ENCODE data around the gene HPD. TPM values are rescaled to one million over a fixed set of nuclear protein-coding genes. Genes with fewer than 3 reads are reported as not detected.
A peak's percentile ranks its signal among the peaks of the same experiment; 100 is the strongest.
"Not testable (repeated sequence)": the region's sequence is repeated elsewhere in the genome, so short reads cannot be mapped to it uniquely, and the experiment has no call there.

The HPD gene
- 0.13 TPM in 1 of 2 replicates, not detected in the other for total RNA-seq
- 0.20 TPM for polyA plus RNA-seq (2012)

- DNase-seq (ENCODE audit: low read depth) = peak; percentile 87
Observed at GRCh38 chr12:121858662-121859572, at the start of gene HPD. TSS of gene HPD (minus strand) at chr12:121858859. CDS start at chr12:121858823, 36 bp downstream.

DNA sequence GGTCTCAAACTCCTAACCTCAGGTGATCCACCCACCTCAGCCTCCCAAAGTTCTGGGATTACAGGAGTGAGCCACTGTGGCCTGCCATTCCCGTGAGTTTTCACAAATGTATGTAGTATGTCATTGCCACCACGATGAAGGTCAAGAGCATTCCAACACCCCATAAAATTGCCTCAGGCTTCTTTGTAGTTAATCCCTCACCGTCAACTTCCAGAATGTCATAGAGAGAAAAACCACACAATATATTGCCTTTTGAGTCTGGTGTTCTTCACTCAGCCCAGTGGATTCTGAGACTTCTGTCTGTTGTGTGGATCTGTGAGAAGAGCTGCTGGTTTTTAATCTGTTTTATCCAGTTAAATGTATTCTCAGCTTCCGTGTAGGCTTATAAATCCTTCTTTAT is 47.1 kb upstream of the HPD start:
- no peak for DNase-seq (ENCODE audit: low read depth)

DNA sequence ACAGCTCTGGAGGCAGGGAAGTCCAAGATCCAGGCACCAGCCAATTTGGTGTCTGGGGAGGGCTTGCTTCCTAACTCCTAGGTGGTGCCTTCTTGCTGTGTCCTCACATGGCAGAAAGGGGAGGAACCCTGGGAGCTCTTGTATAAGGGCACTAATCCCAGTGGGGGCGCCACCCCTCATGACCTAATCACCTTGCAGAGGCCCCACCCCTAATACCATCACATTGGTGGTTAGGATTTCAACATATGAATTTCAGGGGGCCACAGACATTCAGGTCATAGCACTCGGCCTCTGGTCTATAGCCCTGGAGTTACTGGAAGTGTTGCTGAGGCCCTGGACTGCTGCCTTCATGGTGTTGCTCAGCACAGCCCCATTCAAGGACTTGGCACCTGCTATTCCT is 44.5 kb upstream of the HPD start:
- no peak for DNase-seq (ENCODE audit: low read depth)

DNA sequence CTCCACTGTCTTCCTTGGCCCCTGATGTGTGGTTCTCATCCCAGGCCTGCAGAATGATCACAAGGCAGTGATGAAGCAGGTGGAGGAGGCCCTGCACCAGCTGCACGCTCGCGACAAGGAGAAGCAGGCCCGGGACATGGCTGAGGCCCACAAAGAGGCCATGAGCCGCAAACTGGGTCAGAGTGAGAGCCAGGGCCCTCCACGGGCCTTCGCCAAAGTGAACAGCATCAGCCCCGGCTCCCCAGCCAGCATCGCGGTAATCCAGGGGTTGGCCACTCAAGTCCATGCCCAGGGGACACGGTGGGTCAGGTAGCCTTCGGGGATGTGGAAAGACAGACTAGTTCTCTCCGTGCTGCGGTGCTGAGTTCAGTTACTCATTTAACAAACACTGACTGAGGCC is 40.9 kb upstream of the HPD start:
- DNase-seq (ENCODE audit: low read depth) = no peak

DNA sequence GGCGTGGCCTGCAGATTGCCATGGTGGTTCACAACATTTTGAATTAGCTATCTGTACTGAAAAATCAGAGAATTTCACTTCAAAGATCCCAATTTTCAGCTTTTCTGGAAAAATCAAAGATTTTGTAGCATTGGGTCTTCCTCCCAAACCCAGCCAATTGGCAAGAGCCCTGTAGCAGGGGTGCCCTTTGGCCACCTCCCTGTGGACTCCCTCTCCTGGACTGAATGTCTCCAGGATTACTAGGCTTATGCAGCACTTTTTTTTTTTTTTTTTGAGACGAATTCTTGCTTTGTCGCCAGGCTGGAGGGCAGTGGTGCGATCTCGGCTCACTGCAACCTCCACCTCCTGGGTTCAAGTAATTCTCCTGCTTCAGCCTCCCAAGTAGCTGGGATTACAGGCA is 39.6 kb upstream of the HPD start:
- no peak for DNase-seq (ENCODE audit: low read depth)

GRCh38 chr12:121894633-121895032 is 36.0 kb upstream of the HPD start:
- peak; percentile 18 for DNase-seq (ENCODE audit: low read depth)

DNA sequence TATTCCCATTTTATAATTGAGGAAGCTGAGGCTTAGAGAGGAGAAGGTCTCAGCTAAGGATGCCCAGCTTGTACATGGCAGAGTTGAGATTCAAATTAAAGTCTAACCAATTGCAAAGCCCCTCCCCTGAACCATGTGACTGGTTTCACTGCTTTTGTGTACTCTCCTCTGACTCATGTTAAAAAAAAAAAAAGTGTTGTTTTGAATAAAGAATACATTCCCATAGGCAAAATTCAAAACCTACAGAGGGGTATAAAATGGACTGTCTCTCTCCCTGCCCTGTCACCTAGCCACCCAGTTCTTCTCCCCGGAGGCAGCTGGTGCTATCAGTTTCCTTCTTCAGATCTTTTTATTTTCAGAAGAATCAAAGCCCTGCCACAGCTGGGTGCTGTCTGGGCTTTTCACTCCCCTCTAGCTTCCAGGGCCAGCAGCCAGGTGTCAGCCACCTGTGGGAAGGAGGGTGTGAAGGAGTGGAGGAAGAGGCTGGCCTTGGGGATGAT is 35.4 kb upstream of the HPD start:
- DNase-seq (ENCODE audit: low read depth) = peak; percentile 43

GRCh38 chr12:121892673-121893561 is 34.3 kb upstream of the HPD start:
- DNase-seq (ENCODE audit: low read depth) = no peak

DNA sequence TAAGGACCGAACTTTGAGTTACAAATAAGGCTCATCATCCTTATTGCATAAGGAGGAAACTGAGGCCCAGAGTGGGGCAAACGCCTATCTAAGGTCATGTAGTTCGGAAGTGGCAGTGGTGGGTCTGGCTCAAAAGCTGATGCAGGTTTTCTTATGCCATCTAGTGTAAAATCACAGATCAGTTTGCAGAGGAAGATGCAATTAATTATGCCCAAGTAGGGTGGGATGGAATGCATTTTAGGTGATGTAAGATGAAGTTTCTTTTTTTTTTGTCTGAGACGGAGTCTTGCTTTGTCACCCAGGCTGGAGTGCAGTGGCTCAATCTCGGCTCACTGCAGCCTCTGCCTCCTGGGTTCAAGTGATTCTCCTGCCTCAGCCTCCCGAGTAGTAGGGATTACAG is 31.0 kb upstream of the HPD start:
- DNase-seq (ENCODE audit: low read depth) = peak; percentile 12

- no peak for DNase-seq (ENCODE audit: low read depth)
Observed at GRCh38 chr12:121889274-121889624, 30.6 kb upstream of the HPD start.

DNA sequence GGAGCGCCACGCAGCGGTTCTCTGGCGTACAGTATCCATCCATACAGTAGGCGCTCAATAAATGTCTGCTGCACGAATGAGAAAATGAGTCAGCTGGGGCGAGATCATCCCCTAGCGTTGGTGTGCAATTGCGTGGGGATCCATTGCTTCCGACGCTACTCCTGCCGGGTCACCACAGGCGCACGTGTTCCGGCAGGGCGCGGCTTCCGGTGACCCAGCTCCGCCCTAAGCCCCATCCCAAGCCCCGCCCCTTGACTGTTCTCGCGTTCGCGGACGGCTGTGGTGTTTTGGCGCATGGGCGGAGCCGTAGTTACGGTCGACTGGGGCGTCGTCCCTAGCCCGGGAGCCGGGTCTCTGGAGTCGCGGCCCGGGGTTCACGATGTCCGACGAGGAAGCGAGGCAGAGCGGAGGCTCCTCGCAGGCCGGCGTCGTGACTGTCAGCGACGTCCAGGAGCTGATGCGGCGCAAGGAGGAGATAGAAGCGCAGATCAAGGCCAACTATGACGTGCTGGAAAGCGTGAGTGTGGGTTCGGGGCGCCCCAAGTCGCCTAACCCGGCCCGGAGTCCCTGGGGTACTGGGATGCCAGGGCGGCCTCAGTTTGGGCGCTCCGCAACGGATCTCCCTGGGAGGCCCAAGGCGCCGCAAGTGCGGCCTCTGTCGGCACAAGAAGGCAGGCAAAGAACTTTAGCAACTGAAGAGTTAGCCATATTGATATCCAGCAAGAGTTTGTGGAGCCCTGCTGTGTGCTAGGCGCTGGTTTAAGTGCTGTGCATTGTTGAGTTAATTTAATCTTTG is 30.0 kb upstream of the HPD start, which contains the start of gene PSMD9:
Gene PSMD9 (plus strand): TSS at position 313 of the 796 bp plus-strand sequence. CDS start 67 bp downstream, at position 380.
- DNase-seq (ENCODE audit: low read depth) = peak; percentile 98

DNA sequence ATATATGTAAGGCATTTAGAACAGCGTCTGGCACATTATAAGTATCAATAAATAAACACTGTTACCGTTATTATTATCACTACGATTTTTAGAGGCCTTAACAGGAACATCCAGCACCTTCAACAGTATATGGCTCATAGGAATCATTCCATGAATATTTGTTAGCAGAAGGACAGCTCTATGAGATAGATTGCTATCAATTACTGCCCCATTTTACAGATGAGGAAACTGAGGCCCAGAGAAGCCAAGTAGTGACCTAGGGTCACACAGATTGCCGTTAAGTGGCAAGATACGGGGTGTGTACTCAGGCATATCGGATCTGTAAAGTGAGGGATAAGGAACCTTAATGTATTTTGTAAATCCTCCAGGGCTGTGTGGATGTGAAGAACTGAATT is 29.4 kb upstream of the HPD start:
- DNase-seq (ENCODE audit: low read depth) = no peak

DNA sequence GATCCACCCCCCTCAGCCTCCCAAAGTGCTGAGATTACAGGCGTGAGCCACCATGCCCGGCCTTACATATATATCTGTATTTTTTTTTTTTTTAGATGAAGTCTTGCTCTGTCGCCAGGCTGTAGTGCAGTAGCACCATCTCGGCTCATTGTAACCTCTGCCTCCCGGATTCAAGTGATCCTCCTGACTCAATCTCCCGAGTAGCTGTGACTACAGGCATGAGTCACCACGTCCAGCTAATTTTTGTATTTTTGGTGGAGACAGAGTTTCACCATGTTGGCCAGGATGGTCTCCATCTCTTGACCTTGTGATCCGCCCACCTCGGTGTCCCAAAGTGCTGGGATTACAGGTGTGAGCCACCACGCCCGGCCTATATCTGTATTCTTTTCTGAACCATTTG is 26.5 kb upstream of the HPD start:
- not testable (repeated sequence) for DNase-seq (ENCODE audit: low read depth)

DNA sequence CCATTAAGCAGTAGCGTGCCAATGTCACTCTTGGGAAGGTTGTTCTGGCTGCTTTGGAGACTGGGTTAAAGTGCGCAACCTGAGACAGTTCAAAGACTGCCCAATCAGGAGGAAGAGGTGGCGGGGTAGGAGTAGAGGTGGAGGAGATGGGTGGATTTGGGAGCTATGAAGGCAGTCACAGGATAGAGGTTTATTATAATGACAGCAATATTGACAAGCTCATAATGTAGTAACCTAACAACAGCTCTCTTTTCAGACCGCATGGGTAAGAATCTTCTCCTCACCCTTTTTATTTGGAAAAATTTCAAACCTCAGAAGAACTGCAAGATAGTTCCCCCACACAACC is 24.6 kb upstream of the HPD start:
- DNase-seq (ENCODE audit: low read depth) = no peak

DNA sequence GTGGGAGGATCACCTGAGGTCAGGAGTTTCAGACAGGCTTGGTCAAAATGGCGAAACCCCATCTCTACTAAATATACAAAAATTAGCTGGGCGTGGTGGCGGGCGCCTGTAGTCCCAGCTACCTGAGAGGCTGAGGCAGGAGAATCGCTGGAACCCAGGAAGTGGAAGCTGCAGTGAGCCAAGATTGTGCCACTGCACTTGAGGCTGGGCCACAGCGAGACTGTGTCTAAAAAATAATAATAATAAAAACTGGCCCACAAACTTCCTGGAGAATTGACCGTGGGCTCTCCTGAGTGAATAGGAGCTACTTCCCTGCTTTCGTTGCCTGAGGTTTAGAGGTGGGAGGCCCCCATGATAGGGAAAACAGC is 17.4 kb upstream of the HPD start:
- DNase-seq (ENCODE audit: low read depth) = not testable (repeated sequence)

- no peak for DNase-seq (ENCODE audit: low read depth)
Observed at GRCh38 chr12:121875582-121875981, 16.9 kb upstream of the HPD start.

GRCh38 chr12:121874071-121874470 is 15.4 kb upstream of the HPD start:
- DNase-seq (ENCODE audit: low read depth) = no peak

- no peak for DNase-seq (ENCODE audit: low read depth)
Observed at GRCh38 chr12:121873216-121873569, 14.5 kb upstream of the HPD start.

GRCh38 chr12:121872546-121873215 is 14.0 kb upstream of the HPD start:
- peak; percentile 18 for DNase-seq (ENCODE audit: low read depth)

DNA sequence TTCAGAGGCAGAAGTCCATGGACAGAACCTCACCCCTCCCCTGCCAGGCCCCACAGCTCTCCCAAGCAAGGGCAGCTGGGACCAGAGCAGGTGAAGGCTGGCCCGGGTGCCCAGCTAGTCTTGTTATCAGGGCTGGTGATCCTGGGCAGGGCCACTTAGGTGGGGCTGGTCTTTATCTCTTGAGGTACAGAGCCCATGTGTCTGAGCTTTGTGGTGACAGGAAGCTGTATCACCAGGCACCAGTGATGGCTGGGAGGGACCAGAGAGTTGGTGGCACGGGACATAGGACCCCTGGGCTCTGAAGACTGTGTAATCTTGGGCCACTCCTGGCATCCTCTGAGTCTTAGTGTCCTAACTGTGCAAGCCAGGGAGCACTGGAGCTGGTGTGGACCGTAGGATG is 12.8 kb upstream of the HPD start:
- DNase-seq (ENCODE audit: low read depth) = no peak

DNA sequence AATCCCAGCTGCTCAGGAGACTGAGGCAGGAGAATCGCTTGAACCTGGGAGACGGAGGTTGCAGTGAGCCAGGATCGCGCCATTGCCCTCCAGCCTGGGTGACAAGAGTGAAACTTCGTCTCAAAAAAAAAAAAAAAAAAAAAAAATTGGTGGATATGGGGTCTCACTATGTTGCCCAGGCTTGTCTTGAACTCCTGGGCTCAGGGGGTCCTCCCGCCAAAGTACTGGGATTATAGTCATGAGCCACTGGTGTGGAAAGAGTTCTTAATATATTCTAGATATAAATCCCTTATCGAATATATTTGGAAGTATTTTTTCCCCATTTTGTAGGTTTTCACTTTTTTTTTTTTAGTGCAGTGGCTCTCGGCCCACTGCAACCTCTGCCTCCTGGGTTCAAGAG is 10.6 kb upstream of the HPD start:
- DNase-seq (ENCODE audit: low read depth) = not testable (repeated sequence)

All from myocyte (in vitro differentiated cells).